H9 (cell line): ENCODE measurements around the gene MYOM3. TPM values are rescaled to one million over a fixed set of nuclear protein-coding genes. Genes with fewer than 3 reads are reported as not detected.

ENCODE experiments used
- DNase-seq: peaks from one replicate; pipeline ENCODE4 v3.0.0-alpha.2; 2017
- H2AFZ ChIP-seq: one replicate; pipeline ENCODE4 v1.6.1; 2013; ENCODE audit warnings: mild to moderate bottlenecking, low read length, control low read depth, moderate library complexity
- H2AK5ac ChIP-seq: 2 replicates; pipeline ENCODE4 v1.6.1; 2013; ENCODE audit warnings: low read length, control low read depth, mixed read lengths; ENCODE audit not compliant: insufficient read length
- H2BK120ac ChIP-seq: one replicate; pipeline ENCODE4 v1.6.1; 2013; ENCODE audit warnings: low read depth, mild to moderate bottlenecking, low read length, control low read depth, inconsistent platforms; ENCODE audit not compliant: poor library complexity, severe bottlenecking
- H2BK12ac ChIP-seq: 2 replicates; pipeline ENCODE4 v1.6.1; 2013; ENCODE audit warnings: low read length, control low read depth, mixed read lengths, low read depth; ENCODE audit not compliant: insufficient read length
- H2BK15ac ChIP-seq: 2 replicates; pipeline ENCODE4 v1.6.1; 2013; ENCODE audit warnings: low read depth, low read length, control low read depth
- H2BK20ac ChIP-seq: one replicate; pipeline ENCODE4 v1.6.1; 2013; ENCODE audit warnings: low read depth, mild to moderate bottlenecking, low read length, control low read depth, inconsistent platforms; ENCODE audit not compliant: poor library complexity, severe bottlenecking
- H2BK5ac ChIP-seq: 2 replicates; pipeline ENCODE4 v1.6.1; 2013; ENCODE audit warnings: low read length, control low read depth, mixed read lengths; ENCODE audit not compliant: insufficient read length
- H3K14ac ChIP-seq: 2 replicates; pipeline ENCODE4 v1.6.1; 2013; ENCODE audit warnings: low read length, control low read depth; ENCODE audit not compliant: insufficient read depth
- H3K18ac ChIP-seq: 2 replicates; pipeline ENCODE4 v1.6.1; 2013; ENCODE audit warnings: low read depth, mild to moderate bottlenecking, mixed read lengths, low read length, control low read depth; ENCODE audit not compliant: insufficient read length
- H3K23ac ChIP-seq: 2 replicates; pipeline ENCODE4 v1.6.1; 2013; ENCODE audit warnings: low read length, control low read depth, mixed read lengths, low read depth; ENCODE audit not compliant: insufficient read length
- H3K23me2 ChIP-seq: 2 replicates; pipeline ENCODE4 v1.6.1; 2013; ENCODE audit warnings: low read depth, mild to moderate bottlenecking, mixed read lengths, low read length, control low read depth; ENCODE audit not compliant: insufficient read length, poor library complexity, severe bottlenecking
- H3K27ac ChIP-seq: 2 replicates; pipeline ENCODE4 v1.5.1; 2013; ENCODE audit warnings: low read length, control low read depth, mixed read lengths, low read depth; ENCODE audit not compliant: insufficient read length
- H3K27me3 ChIP-seq: 2 replicates; pipeline ENCODE4 v1.6.1; 2013; ENCODE audit warnings: low read length, control low read depth, inconsistent platforms; ENCODE audit not compliant: insufficient read depth
- H3K4ac ChIP-seq: 2 replicates; pipeline ENCODE4 v1.6.1; 2013; ENCODE audit warnings: low read depth, mild to moderate bottlenecking, control low read depth, inconsistent platforms, low read length, moderate library complexity
- H3K4me1 ChIP-seq: 2 replicates; pipeline ENCODE4 v1.6.1; 2013; ENCODE audit warnings: low read length, control low read depth, inconsistent platforms; ENCODE audit not compliant: insufficient read depth
- H3K4me2 ChIP-seq: 2 replicates; pipeline ENCODE4 v1.6.1; 2013; ENCODE audit warnings: low read length, control low read depth, mixed read lengths; ENCODE audit not compliant: insufficient read length, insufficient read depth
- H3K56ac ChIP-seq: 2 replicates; pipeline ENCODE4 v1.6.1; 2013; ENCODE audit warnings: low read depth, mild to moderate bottlenecking, mixed read lengths, low read length, control low read depth; ENCODE audit not compliant: insufficient read length
- H3K79me1 ChIP-seq: 2 replicates; pipeline ENCODE4 v1.6.1; 2013; ENCODE audit warnings: low read depth, mild to moderate bottlenecking, moderate library complexity, low read length, control low read depth, inconsistent platforms; ENCODE audit not compliant: insufficient read depth, poor library complexity, severe bottlenecking
- H3K79me2 ChIP-seq: 2 replicates; pipeline ENCODE4 v1.6.1; 2013; ENCODE audit warnings: low read length, control low read depth, inconsistent platforms; ENCODE audit not compliant: insufficient read depth
- H3K9ac ChIP-seq: 2 replicates; pipeline ENCODE4 v1.6.1; 2013; ENCODE audit warnings: low read length, control low read depth, mixed read lengths; ENCODE audit not compliant: insufficient read length; ENCODE audit errors: extremely low read depth
- H3K9me3 ChIP-seq: one replicate; pipeline ENCODE4 v1.6.1; 2013; ENCODE audit warnings: low read depth, low read length, inconsistent platforms; ENCODE audit not compliant: control insufficient read depth
- H3T11ph ChIP-seq: one replicate; pipeline ENCODE4 v1.6.1; 2013; ENCODE audit warnings: mild to moderate bottlenecking, low read length, control low read depth, inconsistent platforms
- H4K20me1 ChIP-seq: one replicate; pipeline ENCODE4 v1.6.1; 2013; ENCODE audit not compliant: control insufficient read depth, insufficient read length, insufficient read depth
- H4K5ac ChIP-seq: 2 replicates; pipeline ENCODE4 v1.6.1; 2013; ENCODE audit warnings: low read depth, mild to moderate bottlenecking, mixed read lengths, low read length, control low read depth; ENCODE audit not compliant: insufficient read length
- H4K8ac ChIP-seq: replicated peaks from 2 replicates; pipeline ENCODE4 v1.6.1; 2013; ENCODE audit warnings: low read length, control low read depth, mixed read lengths, low read depth; ENCODE audit not compliant: insufficient read length
- H4K91ac ChIP-seq: 2 replicates; pipeline ENCODE4 v1.6.1; 2013; ENCODE audit warnings: low read depth, mild to moderate bottlenecking, moderate library complexity, mixed read lengths, low read length, control low read depth; ENCODE audit not compliant: insufficient read length
- H3K27ac Mint-ChIP-seq, 3 experiments: 2 replicates in 2 of 3; 3 replicates in 1 of 3; pipeline ENCODE4 v1.8.0; 2020 to 2021; ENCODE audit warnings: mixed read lengths in 3 of 3, mild to moderate bottlenecking in 1 of 3, moderate library complexity in 1 of 3
- H3K27me3 Mint-ChIP-seq: 2 replicates; pipeline ENCODE4 v1.8.0; 2021; ENCODE audit warnings: low read depth, mild to moderate bottlenecking, moderate library complexity, mixed read lengths
- H3K36me3 Mint-ChIP-seq, 3 experiments: 2 replicates in 2 of 3; 3 replicates in 1 of 3; pipeline ENCODE4 v1.8.0; 2020 to 2021; ENCODE audit warnings: low read depth in 3 of 3, mixed read lengths in 3 of 3; ENCODE audit not compliant: insufficient read depth in 1 of 3
- H3K4me1 Mint-ChIP-seq, 2 experiments: 2 replicates each; pipeline ENCODE4 v1.8.0; 2020; ENCODE audit warnings: mixed read lengths in 2 of 2
- H3K4me3 Mint-ChIP-seq, 2 experiments: 2 replicates in 1 of 2; 3 replicates in 1 of 2; pipeline ENCODE4 v1.8.0; 2020 to 2021; ENCODE audit warnings: mild to moderate bottlenecking in 2 of 2, mixed read lengths in 2 of 2, moderate library complexity in 1 of 2
- H3K9me3 Mint-ChIP-seq, 2 experiments: 2 replicates in 1 of 2; 3 replicates in 1 of 2; pipeline ENCODE4 v1.8.0; 2020; ENCODE audit warnings: mild to moderate bottlenecking in 2 of 2, mixed read lengths in 2 of 2, moderate library complexity in 1 of 2
- CTCF ChIP-seq: fragments of 200-600 bp; sonication (generic); conservative IDR thresholded peaks from 3 replicates; pipeline ENCODE4 v1.8.0; 2021; ENCODE audit warnings: antibody characterized with exemption, mild to moderate bottlenecking
- WGBS: extraction: QIAGEN DNeasy Blood & Tissue Kit; methylation state at CpG from one replicate; pipeline ENCODE4 v1.1.7; 2013; ENCODE audit warnings: missing lambda C conversion rate, low lambda C conversion rate, mixed read lengths; ENCODE audit not compliant: insufficient read length; ENCODE audit errors: extremely low coverage; 5-methylcytosine and 5-hydroxymethylcytosine counted together
- total RNA-seq: library from RNA; stranded (reverse); gene quantifications from 2 replicates; pipeline ENCODE4 v1.2.1, GENCODE V29; 2021

Gene MYOM3
- total RNA-seq, 1 experiment from 2014 or later, result 0.11 TPM

DNA sequence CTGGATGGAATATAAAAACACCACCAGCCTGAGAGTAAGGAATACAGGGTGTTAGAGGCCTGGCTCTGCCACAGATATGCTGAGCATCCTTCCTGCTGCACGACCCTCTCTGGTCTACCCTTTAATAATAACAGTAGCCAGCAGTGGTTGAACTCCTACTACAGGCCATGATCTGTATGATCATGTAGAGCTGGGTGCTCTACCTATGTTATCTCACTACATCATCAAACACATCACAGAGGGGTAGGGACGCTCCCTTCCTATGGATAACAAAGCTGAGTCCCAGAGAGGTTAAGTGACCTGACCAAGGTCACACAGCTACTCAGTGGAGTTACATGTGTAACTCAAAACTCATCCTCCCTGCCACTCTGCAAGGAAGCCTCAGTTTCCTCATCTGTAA lies 13.0 kb upstream of the MYOM3 start:
- H3K4me3 Mint-ChIP-seq, result no peak overlapping the region
- H3K36me3 Mint-ChIP-seq, result peaks cover 0 to 5% (median 0%) of the 10 kb centered on the region in 3 experiments; a peak in 1 of 7 replicates
- H3K4me1 Mint-ChIP-seq, result peaks cover 19 to 20% of the 10 kb centered on the region in 2 experiments

More for the DNA sequence above, 13.0 kb upstream of the MYOM3 start:
- no peak overlapping the region for H4K5ac ChIP-seq
- H2AK5ac ChIP-seq, result no peak overlapping the region
- H3K23ac ChIP-seq, result no peak overlapping the region
- H2BK15ac ChIP-seq, result no peak overlapping the region
- H3K27ac ChIP-seq, result no peak overlapping the region
- no peaks in the 10 kb centered on the region for H3K4me1 ChIP-seq
- Mint-ChIP-seq H3K9me3 (peaks cover 0 to 4% of the 10 kb centered on the region in 2 experiments; a peak in 1 of 5 replicates), H3K27me3 (no peaks in the 10 kb centered on the region), H3K27ac (no peak overlapping the region)
- no peak overlapping the region for H2BK120ac ChIP-seq
- no peak for DNase-seq
- H4K91ac ChIP-seq, result no peak overlapping the region
- H3K9me3 ChIP-seq, result no peaks in the 10 kb centered on the region
- no peaks in the 10 kb centered on the region for H3K79me1 ChIP-seq
- H2BK5ac ChIP-seq, result no peak overlapping the region
- TF ChIP-seq CTCF, result no peak
- H2AFZ ChIP-seq, result no peak overlapping the region
- H3K23me2 ChIP-seq, result no peaks in the 10 kb centered on the region
- no peak overlapping the region for H3K4me2 ChIP-seq
- H3K18ac ChIP-seq, result no peak overlapping the region
- no peak overlapping the region for H3T11ph ChIP-seq
- no peak overlapping the region for H2BK12ac ChIP-seq
- H3K27me3 ChIP-seq, result no peaks in the 10 kb centered on the region
- H3K56ac ChIP-seq, result no peak overlapping the region
- no CpG with 5 or more reads among the region's 2 CpGs for WGBS
- H3K4ac ChIP-seq, result no peak overlapping the region
- H2BK20ac ChIP-seq, result no peak overlapping the region
- no peak overlapping the region for H3K9ac ChIP-seq
- H4K8ac ChIP-seq, result no peak overlapping the region
- H3K14ac ChIP-seq, result no peak overlapping the region
- no peaks in the 10 kb centered on the region for H4K20me1 ChIP-seq
- no peaks in the 10 kb centered on the region for H3K79me2 ChIP-seq
